ENCODE results near the gene NME3. TPM values are rescaled to one million over a fixed set of nuclear protein-coding genes. Genes with fewer than 3 reads are reported as not detected.

The NME3 gene
- total RNA-seq, 1 donor from 2014 or later: 56.9 TPM

GRCh38 chr16:1777375-1778199 is 6.2 kb upstream of the NME3 start:
- FAIRE-seq: no peak
- no peak overlapping the region for H3K4me3 ChIP-seq (ENCODE audit: low read depth, low read length)
- no peaks in the 10 kb centered on the region for H3K27me3 ChIP-seq (ENCODE audit: control insufficient read depth, insufficient read depth, low read length)
- DNase-seq (ENCODE audit: low read depth): no peak
- peaks cover 24% of the 10 kb centered on the region for H3K36me3 ChIP-seq (ENCODE audit: control insufficient read depth, insufficient read depth, low read length)
- TF ChIP-seq CTCF (IDR thresholded peaks at IDR 0.05; ENCODE audit: insufficient read depth, low read length, severe bottlenecking): no peak

- no peak for TF ChIP-seq CTCF (IDR thresholded peaks at IDR 0.05; ENCODE audit: insufficient read depth, low read length, severe bottlenecking)
- H3K36me3 ChIP-seq (ENCODE audit: control insufficient read depth, insufficient read depth, low read length): peaks cover 24% of the 10 kb centered on the region
- FAIRE-seq: no peak
- DNase-seq (ENCODE audit: low read depth): no peak
- H3K4me3 ChIP-seq (ENCODE audit: low read depth, low read length): no peak overlapping the region
- H3K27me3 ChIP-seq (ENCODE audit: control insufficient read depth, insufficient read depth, low read length): no peaks in the 10 kb centered on the region
Measured at GRCh38 chr16:1776991-1777374, 5.6 kb upstream of the NME3 start.

GRCh38 chr16:1776672-1776955 is 5.3 kb upstream of the NME3 start:
- TF ChIP-seq CTCF (IDR thresholded peaks at IDR 0.05; ENCODE audit: insufficient read depth, low read length, severe bottlenecking): no peak
- H3K36me3 ChIP-seq (ENCODE audit: control insufficient read depth, insufficient read depth, low read length): peaks cover 24% of the 10 kb centered on the region
- FAIRE-seq: no peak

GRCh38 chr16:1775846-1776671 is 4.7 kb upstream of the NME3 start:
- no peak for TF ChIP-seq CTCF (IDR thresholded peaks at IDR 0.05; ENCODE audit: insufficient read depth, low read length, severe bottlenecking)
- Histone ChIP-seq H3K4me3 (ENCODE audit: low read depth, low read length) (no peak overlapping the region), H3K36me3 (ENCODE audit: control insufficient read depth, insufficient read depth, low read length) (peaks cover 23% of the 10 kb centered on the region), H3K27me3 (ENCODE audit: control insufficient read depth, insufficient read depth, low read length) (no peaks in the 10 kb centered on the region)
- DNase-seq (ENCODE audit: low read depth) (no peak), FAIRE-seq (no peak)

More at GRCh38 chr16:1776672-1776955, 5.3 kb upstream of the NME3 start:
- Histone ChIP-seq H3K4me3 (ENCODE audit: low read depth, low read length) (no peak overlapping the region), H3K27me3 (ENCODE audit: control insufficient read depth, insufficient read depth, low read length) (no peaks in the 10 kb centered on the region)
- no peak for DNase-seq (ENCODE audit: low read depth)

GRCh38 chr16:1775006-1775845 is 3.9 kb upstream of the NME3 start:
- TF ChIP-seq CTCF (IDR thresholded peaks at IDR 0.05; ENCODE audit: insufficient read depth, low read length, severe bottlenecking): no peak
- no peaks in the 10 kb centered on the region for H3K27me3 ChIP-seq (ENCODE audit: control insufficient read depth, insufficient read depth, low read length)
- FAIRE-seq: no peak
- H3K4me3 ChIP-seq (ENCODE audit: low read depth, low read length): no peak overlapping the region
- no peak for DNase-seq (ENCODE audit: low read depth)
- H3K36me3 ChIP-seq (ENCODE audit: control insufficient read depth, insufficient read depth, low read length): peaks cover 21% of the 10 kb centered on the region
